AG04449 (cell line): ENCODE measurements around the gene PLCZ1.

Source experiments
- CTCF ChIA-PET: fragments of 350-600 bp; formaldehyde crosslinking; extraction: SDS; loops from one replicate; lab custom pipeline; 2021; ENCODE audit warnings: antibody characterized with exemption; lab: Yijun Ruan, JAX
- POLR2A ChIA-PET: fragments of 400-600, 350-600 bp; formaldehyde crosslinking; extraction: SDS; loops from one replicate; lab custom pipeline; 2020; ENCODE audit warnings: antibody characterized with exemption, inconsistent platforms; lab: Yijun Ruan, JAX
- DNase-seq: peaks from one replicate; pipeline ENCODE4 v3.0.0-alpha.2; 2010; ENCODE audit warnings: low read depth, low spot score
- H3K4me3 ChIP-seq: 2 replicates; pipeline ENCODE4 v1.5.1; 2011; ENCODE audit warnings: low read depth, mild to moderate bottlenecking, control low read depth, low read length
- CTCF ChIP-seq: IDR thresholded peaks from one replicate; pipeline ENCODE4 v1.5.1; 2011; ENCODE audit warnings: mild to moderate bottlenecking, moderate library complexity, low read length, control low read depth, inconsistent platforms; ENCODE audit not compliant: insufficient read depth; ENCODE audit errors: missing control alignments

PLCZ1 gene

DNA sequence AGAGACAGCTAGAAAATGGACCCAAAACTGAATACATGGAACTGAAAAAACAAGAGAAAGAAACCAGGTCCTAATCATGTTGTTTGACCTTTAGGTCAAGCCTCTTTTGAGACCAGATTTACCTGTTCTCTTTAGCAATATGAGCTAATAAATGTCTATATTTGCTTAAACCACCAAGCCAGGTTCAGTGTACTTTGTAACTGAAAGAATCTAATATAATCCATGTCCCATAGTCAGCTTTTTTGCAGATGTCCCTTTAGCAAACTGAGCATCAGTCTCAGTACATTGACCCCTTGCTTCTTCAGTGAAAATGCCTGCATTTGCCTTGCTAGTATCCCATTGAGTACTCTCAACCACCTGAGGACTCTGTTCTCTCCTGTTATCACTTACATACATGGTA is 61.7 kb downstream of the PLCZ1 start:
- ChIA-PET CTCF (no interaction called here), POLR2A (no interaction called here)
- no peak for DNase-seq

GRCh38 chr12:18658829-18659228 is 79.0 kb downstream of the PLCZ1 start:
- POLR2A ChIA-PET: no interaction called here
- CTCF ChIA-PET: no interaction called here
- TF ChIP-seq CTCF: no peak
- no peak overlapping the region for H3K4me3 ChIP-seq
- no peak for DNase-seq

More for the DNA sequence above, 61.7 kb downstream of the PLCZ1 start:
- TF ChIP-seq CTCF: no peak
- no peak overlapping the region for H3K4me3 ChIP-seq

DNA sequence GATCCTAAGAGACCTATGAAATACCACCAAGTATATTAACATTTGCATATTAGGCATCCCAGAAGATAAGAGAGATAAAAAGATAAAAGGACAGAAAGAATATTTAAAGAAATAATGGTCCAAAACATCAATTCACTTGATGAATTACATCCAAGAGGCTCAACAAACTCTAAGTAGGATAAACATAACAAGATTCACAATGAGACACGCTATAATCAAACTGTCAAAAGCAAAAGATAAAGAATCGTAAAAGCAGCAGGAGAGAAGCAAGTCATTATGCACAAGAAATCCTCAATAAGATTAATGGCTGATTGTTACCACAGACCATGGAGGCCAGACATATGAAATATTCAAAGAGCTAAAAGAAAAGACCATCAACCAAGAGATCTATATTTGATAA is 79.6 kb downstream of the PLCZ1 start:
- ChIA-PET CTCF (no interaction called here), POLR2A (no interaction called here)

GRCh38 chr12:18655351-18655750 is 82.5 kb downstream of the PLCZ1 start:
- POLR2A ChIA-PET: no interaction called here

More for the DNA sequence above, 79.6 kb downstream of the PLCZ1 start:
- no peak overlapping the region for H3K4me3 ChIP-seq
- no peak for DNase-seq
- no peak for TF ChIP-seq CTCF

DNA sequence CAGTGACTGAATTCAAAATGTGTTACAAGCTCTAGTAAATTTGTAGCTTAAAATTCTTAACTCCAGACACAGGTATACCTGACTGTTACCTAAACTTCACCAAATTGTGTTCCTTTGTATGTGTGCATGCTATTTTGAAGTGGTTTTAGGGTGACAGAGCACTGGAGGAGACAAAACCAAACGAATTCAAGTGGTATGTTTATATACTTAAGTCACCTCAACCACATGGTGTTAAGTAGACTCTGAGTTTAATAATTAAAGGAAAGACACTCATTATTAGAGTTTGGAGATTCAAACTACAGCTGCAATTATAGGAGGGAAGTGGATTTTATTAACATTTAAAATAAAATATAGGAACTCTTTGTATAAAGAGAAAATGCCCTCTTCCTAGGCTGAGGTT is 84.3 kb downstream of the PLCZ1 start:
- no peak for DNase-seq
- H3K4me3 ChIP-seq: no peak overlapping the region
- ChIA-PET CTCF (no interaction called here), POLR2A (no interaction called here)
- no peak for TF ChIP-seq CTCF

More at GRCh38 chr12:18655351-18655750, 82.5 kb downstream of the PLCZ1 start:
- CTCF ChIA-PET: no interaction called here
- no peak overlapping the region for H3K4me3 ChIP-seq
- TF ChIP-seq CTCF: no peak
- DNase-seq: no peak

- H3K4me3 ChIP-seq: no peak overlapping the region
- no peak for TF ChIP-seq CTCF
- ChIA-PET CTCF (no interaction called here), POLR2A (no interaction called here)
- no peak for DNase-seq
Measured at GRCh38 chr12:18652596-18652995, 85.2 kb downstream of the PLCZ1 start.
